Measurements from ENCODE around the gene ADAMTS17.

ADAMTS17 gene

DNA sequence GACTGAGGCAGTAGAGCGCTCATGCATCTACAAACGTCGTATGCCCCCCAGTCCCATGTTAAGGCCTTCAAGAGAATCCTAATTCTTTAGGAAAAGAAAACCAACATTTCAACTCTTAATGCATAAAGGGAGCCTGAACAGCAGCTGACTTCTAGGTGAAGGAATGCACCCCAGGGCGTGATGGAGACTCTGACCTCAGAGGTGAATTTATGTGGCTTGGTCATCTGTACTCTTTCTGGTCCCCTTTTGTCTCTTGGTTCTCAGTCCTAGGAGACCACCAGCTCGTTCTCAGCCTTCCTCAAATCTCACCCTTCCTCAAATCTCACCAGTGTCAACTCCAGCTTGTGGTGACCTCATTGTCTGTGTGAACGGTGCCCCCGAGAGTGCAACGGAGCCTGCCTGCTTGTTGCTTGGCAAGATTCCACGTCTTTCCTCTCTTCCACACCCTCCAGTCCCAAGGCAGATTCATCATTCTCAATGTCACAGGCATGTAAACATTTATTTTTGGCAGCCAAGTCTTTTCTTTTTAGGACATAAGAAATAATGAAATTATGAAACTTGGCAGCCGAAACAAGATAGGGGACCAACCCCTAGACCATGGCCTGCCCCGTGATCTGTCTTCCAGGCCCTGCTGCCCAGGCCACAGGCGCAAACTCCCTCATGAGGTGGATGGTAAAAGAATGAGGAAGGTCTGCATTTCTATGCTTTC, 166.2 kb downstream of the ADAMTS17 start:
- Histone ChIP-seq H3K36me3 (replicated peaks; ENCODE audit: low read depth, low read length) (no peaks in the 10 kb centered on the region), H3K9me3 (ENCODE audit: insufficient read depth, low read length) (peaks cover 13% of the 10 kb centered on the region; the same call in 1 of the 2 replicates), H3K4me3 (ENCODE audit: low read length) (no peak overlapping the region), H3K27ac (ENCODE audit: low read length) (no peak overlapping the region), H3K4me1 (ENCODE audit: low read length) (no peaks in the 10 kb centered on the region), H4K20me1 (ENCODE audit: insufficient read depth, low read length) (no peaks in the 10 kb centered on the region), H3K79me2 (ENCODE audit: low read length) (no peaks in the 10 kb centered on the region), H3K27me3 (ENCODE audit: low read depth, low read length) (no peaks in the 10 kb centered on the region), H3K9ac (ENCODE audit: low read length) (no peak overlapping the region), H2AFZ (ENCODE audit: low read depth, low read length) (no peak overlapping the region), H3K4me2 (ENCODE audit: low read length) (no peak overlapping the region)
- TF ChIP-seq, protein P1, sequence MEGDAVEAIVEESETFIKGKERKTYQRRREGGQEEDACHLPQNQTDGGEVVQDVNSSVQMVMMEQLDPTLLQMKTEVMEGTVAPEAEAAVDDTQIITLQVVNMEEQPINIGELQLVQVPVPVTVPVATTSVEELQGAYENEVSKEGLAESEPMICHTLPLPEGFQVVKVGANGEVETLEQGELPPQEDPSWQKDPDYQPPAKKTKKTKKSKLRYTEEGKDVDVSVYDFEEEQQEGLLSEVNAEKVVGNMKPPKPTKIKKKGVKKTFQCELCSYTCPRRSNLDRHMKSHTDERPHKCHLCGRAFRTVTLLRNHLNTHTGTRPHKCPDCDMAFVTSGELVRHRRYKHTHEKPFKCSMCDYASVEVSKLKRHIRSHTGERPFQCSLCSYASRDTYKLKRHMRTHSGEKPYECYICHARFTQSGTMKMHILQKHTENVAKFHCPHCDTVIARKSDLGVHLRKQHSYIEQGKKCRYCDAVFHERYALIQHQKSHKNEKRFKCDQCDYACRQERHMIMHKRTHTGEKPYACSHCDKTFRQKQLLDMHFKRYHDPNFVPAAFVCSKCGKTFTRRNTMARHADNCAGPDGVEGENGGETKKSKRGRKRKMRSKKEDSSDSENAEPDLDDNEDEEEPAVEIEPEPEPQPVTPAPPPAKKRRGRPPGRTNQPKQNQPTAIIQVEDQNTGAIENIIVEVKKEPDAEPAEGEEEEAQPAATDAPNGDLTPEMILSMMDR (IDR thresholded peaks at IDR 0.05; ENCODE audit: low read depth, low read length): no peak
- TF ChIP-seq EZH2phosphoT487 (IDR thresholded peaks at IDR 0.05; ENCODE audit: low read depth): no peak

DNA sequence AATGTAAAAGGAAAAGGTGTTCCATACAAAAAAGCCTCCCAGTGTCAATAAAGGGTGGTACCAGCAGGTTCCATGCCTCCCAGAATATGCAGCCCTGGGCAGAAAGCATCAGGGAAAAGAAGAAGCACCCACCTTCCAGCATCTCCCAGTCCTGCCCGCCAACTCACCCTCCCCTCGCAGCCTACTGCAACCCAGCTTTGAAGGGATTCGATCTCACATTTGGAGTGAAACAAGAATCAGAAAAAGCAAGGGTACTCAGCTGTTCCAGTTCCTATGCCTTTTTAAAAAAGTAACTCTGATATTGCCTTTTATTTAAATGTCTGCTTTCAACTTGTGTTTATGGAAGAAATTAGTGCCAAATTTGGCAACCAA, 166.9 kb downstream of the ADAMTS17 start:
- H2AFZ ChIP-seq (ENCODE audit: low read depth, low read length): no peak overlapping the region
- H3K79me2 ChIP-seq (ENCODE audit: low read length): no peaks in the 10 kb centered on the region
- no peaks in the 10 kb centered on the region for H3K27me3 ChIP-seq (ENCODE audit: low read depth, low read length)
- H3K9ac ChIP-seq (ENCODE audit: low read length): no peak overlapping the region
- no peaks in the 10 kb centered on the region for H3K36me3 ChIP-seq (replicated peaks; ENCODE audit: low read depth, low read length)
- no peaks in the 10 kb centered on the region for H4K20me1 ChIP-seq (ENCODE audit: insufficient read depth, low read length)
- peaks cover 17% of the 10 kb centered on the region; the same call in 1 of the 2 replicates for H3K9me3 ChIP-seq (ENCODE audit: insufficient read depth, low read length)
- TF ChIP-seq EZH2phosphoT487 (IDR thresholded peaks at IDR 0.05; ENCODE audit: low read depth): no peak
- no peak overlapping the region for H3K4me2 ChIP-seq (ENCODE audit: low read length)
- no peak overlapping the region for H3K27ac ChIP-seq (ENCODE audit: low read length)
- no peak overlapping the region for H3K4me3 ChIP-seq (ENCODE audit: low read length)
- no peaks in the 10 kb centered on the region for H3K4me1 ChIP-seq (ENCODE audit: low read length)

DNA sequence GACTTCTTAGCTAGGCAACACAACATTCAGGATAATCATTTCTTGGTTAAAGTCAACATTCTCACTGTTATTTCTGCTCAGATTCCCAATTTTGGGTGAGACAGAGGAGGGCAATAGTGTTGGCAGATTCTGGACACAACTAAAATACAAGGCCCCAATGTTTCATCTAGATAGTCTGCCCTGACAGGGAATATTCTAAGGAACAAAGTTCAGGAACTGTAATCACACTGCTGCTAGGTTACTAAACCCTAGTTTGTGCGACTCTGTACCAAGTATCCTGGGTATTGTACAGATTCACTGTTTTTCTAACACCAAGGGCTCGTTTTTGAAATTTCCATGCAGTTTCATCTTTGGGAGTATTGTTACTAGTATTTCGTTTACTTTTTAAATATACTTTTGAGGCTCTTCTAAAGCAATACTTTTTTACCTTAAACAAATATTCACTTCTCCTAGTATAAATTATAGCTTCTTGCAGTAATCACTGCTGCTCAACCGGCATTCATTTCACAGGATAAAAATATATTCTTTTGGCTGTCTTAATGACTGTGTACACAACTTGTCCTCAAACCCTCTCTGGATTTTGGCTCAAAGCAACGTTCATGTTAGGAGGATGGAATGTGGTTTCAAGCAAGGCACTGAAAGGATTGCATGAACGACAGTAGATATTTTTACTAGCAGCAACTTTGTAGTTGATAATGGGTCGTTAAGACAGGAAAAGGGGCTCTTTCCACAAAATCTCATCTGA, 167.4 kb downstream of the ADAMTS17 start:
- peaks cover 17% of the 10 kb centered on the region; the same call in 1 of the 2 replicates for H3K9me3 ChIP-seq (ENCODE audit: insufficient read depth, low read length)
- no peak overlapping the region for H3K9ac ChIP-seq (ENCODE audit: low read length)
- no peaks in the 10 kb centered on the region for H3K36me3 ChIP-seq (replicated peaks; ENCODE audit: low read depth, low read length)
- no peak overlapping the region for H2AFZ ChIP-seq (ENCODE audit: low read depth, low read length)
- TF ChIP-seq EZH2phosphoT487 (IDR thresholded peaks at IDR 0.05; ENCODE audit: low read depth): no peak
- TF ChIP-seq, protein P1 (IDR thresholded peaks at IDR 0.05; ENCODE audit: low read depth, low read length): no peak
- H3K4me1 ChIP-seq (ENCODE audit: low read length): no peaks in the 10 kb centered on the region
- H3K4me2 ChIP-seq (ENCODE audit: low read length): no peak overlapping the region
- H3K27me3 ChIP-seq (ENCODE audit: low read depth, low read length): no peaks in the 10 kb centered on the region
- H3K79me2 ChIP-seq (ENCODE audit: low read length): no peaks in the 10 kb centered on the region
- H3K4me3 ChIP-seq (ENCODE audit: low read length): no peak overlapping the region
- H4K20me1 ChIP-seq (ENCODE audit: insufficient read depth, low read length): no peaks in the 10 kb centered on the region
- no peak overlapping the region for H3K27ac ChIP-seq (ENCODE audit: low read length)

DNA sequence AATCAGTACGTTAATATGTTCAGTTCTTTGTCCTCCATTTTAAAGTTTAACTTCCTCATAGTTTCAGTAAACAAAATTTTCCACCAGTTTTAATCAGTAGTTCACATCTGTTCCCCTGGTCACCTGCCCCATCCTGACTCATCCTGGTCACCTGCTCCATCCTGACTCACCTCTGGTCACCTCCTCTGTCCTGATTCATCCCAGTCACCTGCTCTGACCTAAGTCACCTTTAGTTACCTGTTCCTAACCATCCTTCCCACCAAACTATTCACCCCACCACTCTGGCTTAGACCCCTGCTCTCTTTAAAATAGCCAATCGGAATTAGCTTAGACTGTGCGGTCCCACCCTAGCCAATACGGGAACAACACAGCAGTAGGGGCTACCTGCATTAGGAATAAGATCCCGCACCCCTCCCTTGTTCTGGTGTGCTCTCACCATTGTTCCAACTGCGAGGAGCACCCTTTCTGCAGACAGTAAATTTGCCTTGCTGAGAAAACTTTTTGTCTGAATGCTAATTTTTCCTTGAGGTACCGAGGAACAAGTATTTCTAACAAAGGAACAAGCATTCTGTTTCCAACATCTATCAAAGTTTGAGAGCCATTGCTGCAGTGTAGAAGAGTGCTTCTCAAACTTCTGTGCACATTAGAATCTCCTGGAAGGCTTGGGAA, 169.3 kb downstream of the ADAMTS17 start:
- Histone ChIP-seq H3K4me2 (ENCODE audit: low read length) (no peak overlapping the region), H3K9me3 (ENCODE audit: insufficient read depth, low read length) (peaks cover 17% of the 10 kb centered on the region; the same call in 1 of the 2 replicates), H3K27me3 (ENCODE audit: low read depth, low read length) (no peaks in the 10 kb centered on the region), H2AFZ (ENCODE audit: low read depth, low read length) (no peak overlapping the region), H3K4me3 (ENCODE audit: low read length) (no peak overlapping the region), H3K9ac (ENCODE audit: low read length) (no peak overlapping the region), H4K20me1 (ENCODE audit: insufficient read depth, low read length) (no peaks in the 10 kb centered on the region), H3K79me2 (ENCODE audit: low read length) (no peaks in the 10 kb centered on the region), H3K4me1 (ENCODE audit: low read length) (no peaks in the 10 kb centered on the region), H3K27ac (ENCODE audit: low read length) (no peak overlapping the region), H3K36me3 (replicated peaks; ENCODE audit: low read depth, low read length) (no peaks in the 10 kb centered on the region)
- TF ChIP-seq EZH2phosphoT487 (IDR thresholded peaks at IDR 0.05; ENCODE audit: low read depth): no peak
- TF ChIP-seq, protein P1 (IDR thresholded peaks at IDR 0.05; ENCODE audit: low read depth, low read length): no peak

Measured in OCI-LY3 (cell line).